Measurements from ENCODE around the gene CACNB1. TPM values are rescaled to one million over a fixed set of nuclear protein-coding genes. Genes with fewer than 3 reads are reported as not detected.

The CACNB1 gene
- total and polyA plus RNA-seq, 8 donors = 2.4 to 57.2 (median 6.3) TPM

DNA sequence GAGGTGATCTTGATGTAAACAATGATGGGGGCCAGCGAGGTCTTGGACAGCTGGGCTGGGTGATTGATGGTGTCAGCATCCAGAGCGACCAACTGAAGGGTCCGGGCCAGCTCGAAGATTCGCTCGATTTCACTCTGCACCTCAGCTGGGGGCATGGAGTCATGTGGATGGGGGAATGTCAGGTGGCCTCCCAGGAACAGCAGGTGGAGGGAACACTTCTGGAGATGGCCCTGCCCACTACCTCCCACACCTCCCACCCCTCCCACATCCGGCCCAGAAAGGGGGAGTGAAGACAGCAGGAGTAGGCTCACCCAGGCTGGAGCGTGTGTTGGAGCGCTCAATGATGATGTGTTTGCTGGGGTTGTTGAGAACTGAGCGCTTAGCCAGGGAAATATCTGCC, 13.7 kb downstream of the CACNB1 start:
- Histone ChIP-seq H3K27ac (no peak overlapping the region), H3K4me1 (no peaks in the 10 kb centered on the region), H3K4me3 (no peak overlapping the region), H3K36me3 (peaks cover 0 to 97% (median 87%) of the 10 kb centered on the region in 4 donors), H3K9me3 (no peaks in the 10 kb centered on the region), H3K27me3 (no peaks in the 10 kb centered on the region)
- TF ChIP-seq POLR2AphosphoS5 (IDR thresholded peaks at IDR 0.05) (no peak), EP300 (IDR thresholded peaks at IDR 0.05) (no peak), POLR2A (IDR thresholded peaks at IDR 0.05) (no peak), CTCF (IDR thresholded peaks at IDR 0.05) (no peak)
- intact Hi-C loops (cut with DNase I; ENCODE audit: low total_unique reads) = no loop called here
- WGBS, 5 donors = 81 to 90% (median 85%) methylated on average over 7 to 10 of the region's 10 CpGs
- DNase-seq = no peak

GRCh38 chr17:39183045-39183444, 14.4 kb downstream of the CACNB1 start:
- H3K36me3 ChIP-seq = peaks cover 0 to 95% (median 80%) of the 10 kb centered on the region in 4 donors
- no peaks in the 10 kb centered on the region for H3K9me3 ChIP-seq
- H3K27ac ChIP-seq = no peak overlapping the region
- no peak for TF ChIP-seq POLR2A (IDR thresholded peaks at IDR 0.05)
- TF ChIP-seq CTCF (IDR thresholded peaks at IDR 0.05) = no peak
- intact Hi-C loops (cut with DNase I; ENCODE audit: low total_unique reads) = no loop called here
- DNase-seq = no peak
- no peaks in the 10 kb centered on the region for H3K4me1 ChIP-seq
- WGBS, 5 donors = 87 to 97% (median 94%) methylated on average over 5 of the region's 5 CpGs
- no peaks in the 10 kb centered on the region for H3K27me3 ChIP-seq
- no peak overlapping the region for H3K4me3 ChIP-seq

GRCh38 chr17:39181303-39181702, 16.2 kb downstream of the CACNB1 start:
- H3K4me1 ChIP-seq = no peaks in the 10 kb centered on the region
- no peaks in the 10 kb centered on the region for H3K9me3 ChIP-seq
- 86 to 90% (median 88%) methylated on average over 5 of the region's 5 CpGs for WGBS, 5 donors
- H3K4me3 ChIP-seq = no peak overlapping the region
- no peak overlapping the region for H3K27ac ChIP-seq
- intact Hi-C loops (cut with DNase I; ENCODE audit: low total_unique reads) = no loop called here
- no peak for DNase-seq
- no peaks in the 10 kb centered on the region for H3K27me3 ChIP-seq
- H3K36me3 ChIP-seq = peaks cover 9 to 95% (median 80%) of the 10 kb centered on the region in 4 donors
- TF ChIP-seq CTCF (IDR thresholded peaks at IDR 0.05) (no peak), EP300 (IDR thresholded peaks at IDR 0.05) (no peak), POLR2AphosphoS5 (IDR thresholded peaks at IDR 0.05) (no peak), POLR2A (IDR thresholded peaks at IDR 0.05) (no peak)

DNA sequence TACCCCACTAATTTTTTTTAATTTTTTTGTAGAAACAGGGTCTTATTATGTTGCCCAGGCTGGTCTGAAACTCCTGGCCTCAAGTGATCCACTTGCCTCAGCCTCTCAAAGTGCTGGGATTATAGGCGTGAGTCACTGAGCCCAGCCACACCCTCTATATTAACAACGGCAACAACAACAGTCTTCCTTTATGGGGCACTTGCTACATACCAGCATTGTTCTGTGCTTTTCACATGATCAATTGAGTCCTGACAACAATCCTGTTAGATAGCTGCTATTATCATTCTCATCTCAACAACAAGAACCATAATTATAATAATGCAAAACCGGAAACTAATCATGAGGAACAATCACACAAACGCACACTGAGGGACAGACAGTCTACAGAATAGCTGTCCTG, 18.9 kb downstream of the CACNB1 start:
- TF ChIP-seq EP300 (IDR thresholded peaks at IDR 0.05) = no peak
- TF ChIP-seq CTCF (IDR thresholded peaks at IDR 0.05) = no peak
- TF ChIP-seq POLR2A (IDR thresholded peaks at IDR 0.05) = no peak
- TF ChIP-seq POLR2AphosphoS5 (IDR thresholded peaks at IDR 0.05) = no peak
- peak in 1 of 2 donors; percentile 65 for DNase-seq
- 46 to 64% (median 58%) methylated on average over 4 of the region's 4 CpGs for WGBS, 5 donors
- no peak overlapping the region for H3K27ac ChIP-seq
- peaks cover 9 to 77% (median 61%) of the 10 kb centered on the region in 4 donors for H3K36me3 ChIP-seq
- H3K4me3 ChIP-seq = no peak overlapping the region
- peaks cover 0 to 11% (median 3%) of the 10 kb centered on the region in 4 donors for H3K4me1 ChIP-seq
- intact Hi-C loops (cut with DNase I; ENCODE audit: low total_unique reads) = no loop called here
- no peaks in the 10 kb centered on the region for H3K27me3 ChIP-seq
- H3K9me3 ChIP-seq = no peaks in the 10 kb centered on the region
